Measurements from ENCODE around the gene AFF1. TPM values are rescaled to one million over a fixed set of nuclear protein-coding genes. Genes with fewer than 3 reads are reported as not detected.

AFF1 gene
- total RNA-seq, 1 donor from 2014 or later, result 58.2 TPM

DNA sequence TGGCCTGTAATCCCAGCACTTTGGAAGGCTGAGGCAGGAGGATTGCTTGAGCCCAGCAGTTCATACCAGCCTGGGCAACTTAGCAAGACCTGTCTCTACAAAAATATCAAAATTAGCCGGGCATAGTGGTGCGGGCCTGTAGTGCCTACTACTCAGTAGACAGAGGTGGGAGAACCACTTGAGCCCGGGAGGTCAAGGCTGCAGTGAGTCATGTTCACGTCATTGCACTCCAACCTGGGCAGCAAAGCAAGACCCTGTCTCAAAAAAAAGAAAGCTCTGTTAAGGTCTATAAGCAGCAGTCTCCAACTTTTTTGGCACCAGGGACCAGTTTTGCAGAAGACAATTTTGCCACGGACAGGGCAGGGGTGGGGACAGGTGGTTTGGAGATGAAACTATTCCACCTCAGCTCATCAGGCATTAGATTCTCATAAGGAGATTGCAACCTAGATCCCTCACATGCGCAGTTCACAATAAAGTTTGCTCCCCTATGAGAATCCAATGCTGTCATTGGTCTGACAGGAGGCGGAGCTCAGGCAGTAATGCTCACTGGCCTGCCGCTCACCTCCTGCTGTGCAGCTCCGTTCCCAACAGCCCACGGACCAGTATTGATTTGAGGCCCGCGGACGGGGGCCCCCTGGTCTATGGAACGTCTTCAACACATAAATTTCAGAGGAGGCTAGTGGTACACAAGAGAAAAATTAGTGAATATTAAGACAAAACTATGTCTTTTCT, 217.7 kb downstream of the AFF1 start:
- H4K20me1 ChIP-seq (ENCODE audit: insufficient read depth, low read length), result no peaks in the 10 kb centered on the region
- no peak overlapping the region for H3K27ac Mint-ChIP-seq (ENCODE audit: unreplicated experiment)
- H3K9ac ChIP-seq (ENCODE audit: low read length), result no peak overlapping the region
- no peak overlapping the region for H2AFZ ChIP-seq (ENCODE audit: low read depth, low read length)
- H3K9me3 Mint-ChIP-seq (ENCODE audit: unreplicated experiment), result no peaks in the 10 kb centered on the region
- DNase-seq (ENCODE audit: low read depth), result no peak
- H3K79me2 ChIP-seq (ENCODE audit: insufficient read depth, low read length), result no peaks in the 10 kb centered on the region
- no peaks in the 10 kb centered on the region for H3K27me3 ChIP-seq (ENCODE audit: insufficient read depth, low read length)
- H3K27ac ChIP-seq (ENCODE audit: low read depth, low read length), result no peak overlapping the region
- TF ChIP-seq, protein P1, sequence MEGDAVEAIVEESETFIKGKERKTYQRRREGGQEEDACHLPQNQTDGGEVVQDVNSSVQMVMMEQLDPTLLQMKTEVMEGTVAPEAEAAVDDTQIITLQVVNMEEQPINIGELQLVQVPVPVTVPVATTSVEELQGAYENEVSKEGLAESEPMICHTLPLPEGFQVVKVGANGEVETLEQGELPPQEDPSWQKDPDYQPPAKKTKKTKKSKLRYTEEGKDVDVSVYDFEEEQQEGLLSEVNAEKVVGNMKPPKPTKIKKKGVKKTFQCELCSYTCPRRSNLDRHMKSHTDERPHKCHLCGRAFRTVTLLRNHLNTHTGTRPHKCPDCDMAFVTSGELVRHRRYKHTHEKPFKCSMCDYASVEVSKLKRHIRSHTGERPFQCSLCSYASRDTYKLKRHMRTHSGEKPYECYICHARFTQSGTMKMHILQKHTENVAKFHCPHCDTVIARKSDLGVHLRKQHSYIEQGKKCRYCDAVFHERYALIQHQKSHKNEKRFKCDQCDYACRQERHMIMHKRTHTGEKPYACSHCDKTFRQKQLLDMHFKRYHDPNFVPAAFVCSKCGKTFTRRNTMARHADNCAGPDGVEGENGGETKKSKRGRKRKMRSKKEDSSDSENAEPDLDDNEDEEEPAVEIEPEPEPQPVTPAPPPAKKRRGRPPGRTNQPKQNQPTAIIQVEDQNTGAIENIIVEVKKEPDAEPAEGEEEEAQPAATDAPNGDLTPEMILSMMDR (IDR thresholded peaks at IDR 0.05; ENCODE audit: insufficient read depth, low read depth, low read length), result no peak
- TF ChIP-seq EZH2 (IDR thresholded peaks at IDR 0.05; ENCODE audit: insufficient read depth, low read length), result no peak
- no peaks in the 10 kb centered on the region for H3K9me3 ChIP-seq (ENCODE audit: insufficient read depth, low read depth, low read length)
- H3K27me3 Mint-ChIP-seq (ENCODE audit: low read depth, unreplicated experiment), result no peaks in the 10 kb centered on the region
- H3K4me1 ChIP-seq (ENCODE audit: insufficient read depth, low read length), result no peaks in the 10 kb centered on the region
- H3K4me3 ChIP-seq (ENCODE audit: insufficient read depth, low read depth, low read length), result no peak overlapping the region
- H3K4me3 Mint-ChIP-seq (ENCODE audit: unreplicated experiment), result no peak overlapping the region
- peaks cover 2% of the 10 kb centered on the region for H3K4me1 Mint-ChIP-seq (ENCODE audit: low read depth, unreplicated experiment)
- no peaks in the 10 kb centered on the region for H3K36me3 ChIP-seq (ENCODE audit: insufficient read depth, low read length)
- no peak overlapping the region for H3K4me2 ChIP-seq (ENCODE audit: low read length)
- FAIRE-seq, result no peak
- H3K36me3 Mint-ChIP-seq (ENCODE audit: low read depth, unreplicated experiment), result no peaks in the 10 kb centered on the region

DNA sequence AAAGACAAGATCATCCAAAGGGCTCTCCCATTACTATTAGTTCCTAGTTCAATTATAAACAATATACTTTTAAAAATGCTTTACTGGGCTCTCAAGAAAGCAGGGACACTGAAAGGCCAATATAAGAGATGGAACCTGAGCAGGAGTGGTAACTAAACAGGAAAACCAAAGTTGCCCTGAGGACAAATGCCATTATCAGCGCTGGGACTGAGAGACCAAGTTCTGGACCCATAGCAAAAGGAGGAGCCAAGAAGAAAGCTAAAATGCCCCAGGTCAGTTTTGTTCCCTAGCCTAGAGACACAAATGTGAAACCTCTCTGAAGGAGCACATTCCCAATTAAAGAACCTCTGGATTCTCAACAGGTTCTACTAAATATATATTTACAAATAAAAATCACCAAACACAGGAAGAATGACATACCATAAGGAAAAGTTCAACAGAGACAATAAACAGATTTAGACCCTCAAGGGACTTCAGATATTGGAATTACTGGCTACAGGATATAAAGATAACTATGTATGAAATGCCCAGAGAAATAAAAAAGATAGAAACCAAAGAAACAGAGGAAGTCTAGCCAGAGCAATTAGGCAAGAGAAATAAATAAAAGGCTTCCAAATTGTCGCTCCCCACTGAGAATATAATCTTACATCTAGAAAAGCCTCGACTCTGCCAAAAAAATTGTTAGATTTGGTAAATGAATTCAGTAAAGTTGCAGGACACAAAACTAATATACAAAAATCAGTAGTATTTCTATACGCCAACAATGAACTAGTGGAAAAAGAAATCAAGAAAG, 218.5 kb downstream of the AFF1 start:
- peaks cover 2% of the 10 kb centered on the region for H3K4me1 Mint-ChIP-seq (ENCODE audit: low read depth, unreplicated experiment)
- Histone ChIP-seq H3K4me2 (ENCODE audit: low read length) (no peak overlapping the region), H4K20me1 (ENCODE audit: insufficient read depth, low read length) (no peaks in the 10 kb centered on the region), H3K27me3 (ENCODE audit: insufficient read depth, low read length) (no peaks in the 10 kb centered on the region), H3K27ac (ENCODE audit: low read depth, low read length) (no peak overlapping the region), H3K36me3 (ENCODE audit: insufficient read depth, low read length) (no peaks in the 10 kb centered on the region), H3K4me1 (ENCODE audit: insufficient read depth, low read length) (no peaks in the 10 kb centered on the region), H2AFZ (ENCODE audit: low read depth, low read length) (no peak overlapping the region), H3K79me2 (ENCODE audit: insufficient read depth, low read length) (no peaks in the 10 kb centered on the region), H3K9ac (ENCODE audit: low read length) (no peak overlapping the region), H3K4me3 (ENCODE audit: insufficient read depth, low read depth, low read length) (no peak overlapping the region), H3K9me3 (ENCODE audit: insufficient read depth, low read depth, low read length) (no peaks in the 10 kb centered on the region)
- no peak overlapping the region for H3K27ac Mint-ChIP-seq (ENCODE audit: unreplicated experiment)
- H3K9me3 Mint-ChIP-seq (ENCODE audit: unreplicated experiment), result no peaks in the 10 kb centered on the region
- FAIRE-seq (no peak), DNase-seq (ENCODE audit: low read depth) (no peak)
- no peaks in the 10 kb centered on the region for H3K27me3 Mint-ChIP-seq (ENCODE audit: low read depth, unreplicated experiment)
- no peaks in the 10 kb centered on the region for H3K36me3 Mint-ChIP-seq (ENCODE audit: low read depth, unreplicated experiment)
- no peak for TF ChIP-seq EZH2 (IDR thresholded peaks at IDR 0.05; ENCODE audit: insufficient read depth, low read length)
- TF ChIP-seq, protein P1 (IDR thresholded peaks at IDR 0.05; ENCODE audit: insufficient read depth, low read depth, low read length), result no peak
- no peak overlapping the region for H3K4me3 Mint-ChIP-seq (ENCODE audit: unreplicated experiment)
